Right cardiac atrium (tissue), 5 donors: Measurements from ENCODE around the gene STAT4. TPM values are rescaled to one million over a fixed set of nuclear protein-coding genes. Genes with fewer than 3 reads are reported as not detected.

Experiments
- ATAC-seq, 2 donors: fragments of 200-7000 bp; cut with Tn5 transposase; one replicate each; pipeline versions ENCODE4 v1.8.0 to v1.9.1; 2020; ENCODE audit warnings: moderate library complexity in 2 of 2, mild to moderate bottlenecking in 1 of 2
- DNase-seq, 3 donors: peaks; one replicate each; pipeline ENCODE4 v3.0.0-alpha.2; 2020
- H3K27ac ChIP-seq: one replicate; pipeline ENCODE4 v1.5.1; 2013; ENCODE audit warnings: mild to moderate bottlenecking, low read length, control low read depth, moderate library complexity
- H3K27me3 ChIP-seq: one replicate; pipeline ENCODE4 v1.6.1; 2013; ENCODE audit not compliant: control insufficient read depth, insufficient read depth
- H3K4me1 ChIP-seq: one replicate; pipeline ENCODE4 v1.6.1; 2013; ENCODE audit warnings: low read length; ENCODE audit not compliant: control insufficient read depth, insufficient read depth
- H3K4me3 ChIP-seq: one replicate; pipeline ENCODE4 v1.5.1; 2013; ENCODE audit warnings: low read length, control low read depth
- H3K9me3 ChIP-seq: one replicate; pipeline ENCODE4 v1.6.1; 2013; ENCODE audit warnings: low read length; ENCODE audit not compliant: control insufficient read depth
- WGBS: extraction: QIAGEN DNeasy Blood & Tissue Kit; methylation state at CpG from one replicate; pipeline ENCODE4 v1.1.7; 2013; 5-methylcytosine and 5-hydroxymethylcytosine counted together
- intact Hi-C, 4 donors: fragments of 100-400 bp; cut with DNase I; formaldehyde crosslinking; loops; one replicate each; pipeline versions ENCODE4 v1.11.0 to v1.14.0; 2022 to 2023
- polyA plus RNA-seq: library from polyadenylated mRNA; stranded (reverse); fragments of 200-250 nt; gene quantifications from one replicate; pipeline ENCODE4 v1.2.3, GENCODE V29; 2013
- total RNA-seq, 4 donors: library from RNA; stranded (reverse); fragmentation: NEBNext Ultra II Directional; extraction: Animal tissue kit (Norgen Biotek cat#: 25700); gene quantifications; one replicate each; pipeline ENCODE4 v1.2.1, GENCODE V29; 2021
- donor health status: healthy with polysubstance abuse.
- donor health status: DM: no; HTN: yes; CAD: no.
- donor health status: DM: no; HTN: no; CAD: no.
- donor health status: DM: no; HTN: yes; CAD: no; lungs with severe emphysema.
- donor health status: DM: yes; HTN: yes; CAD: no.

STAT4 gene
- total and polyA plus RNA-seq, 5 donors = 7.0 to 27.0 (median 18.2) TPM

DNA sequence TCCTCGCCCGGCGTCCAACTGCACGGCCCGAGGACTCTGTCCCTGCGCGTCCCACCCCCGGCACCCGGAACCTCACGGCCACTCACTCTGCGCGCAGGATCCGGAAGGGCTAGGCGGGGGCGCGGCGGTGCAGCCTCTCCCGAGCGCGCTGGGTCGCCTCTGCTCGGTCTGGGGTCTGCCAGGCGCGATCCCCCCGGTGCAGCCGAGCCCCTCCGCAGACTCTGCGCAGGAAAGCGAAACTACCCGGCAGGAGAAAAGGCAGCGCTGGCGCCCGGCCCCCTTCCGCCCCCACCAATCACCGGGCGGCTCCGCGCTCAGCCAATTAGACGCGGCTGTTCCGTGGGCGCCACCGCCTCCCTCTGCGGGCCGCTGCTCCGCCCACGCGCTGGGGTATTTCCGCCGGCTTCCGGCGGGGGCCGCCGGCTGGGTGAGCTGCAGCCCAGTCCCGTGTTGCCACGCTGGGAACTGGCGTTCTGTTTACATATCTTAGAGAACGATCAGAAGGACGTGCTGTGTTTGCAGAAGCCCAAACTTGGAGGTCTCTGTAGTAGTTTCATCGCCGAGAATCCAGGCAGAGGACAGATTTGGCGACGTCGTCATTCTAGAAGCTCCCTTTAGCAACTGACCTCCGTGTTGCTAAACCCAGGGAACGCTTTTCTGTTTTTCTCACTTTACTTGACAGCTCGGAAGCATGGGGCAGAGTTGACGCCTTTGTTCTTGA, 136.7 kb downstream of the STAT4 start, which contains the start of gene STAT1:
TSS of gene STAT1 (minus strand) at position 240 of the 721 bp plus-strand sequence. CDS start 4,168 bp downstream, outside the sequence.
- intact Hi-C loops = no loop called here
- Histone ChIP-seq H3K4me1 (peaks cover 6% of the 10 kb centered on the region), H3K27ac (peak within 1 kb of the TSS; percentile 90), H3K9me3 (no peaks in the 10 kb centered on the region), H3K27me3 (no peaks in the 10 kb centered on the region), H3K4me3 (peak within 1 kb of the TSS; percentile 83)
- WGBS = under 1% methylated on average over 68 of the region's 68 CpGs
- ATAC-seq = peak; percentile 97
- DNase-seq = peak; percentile 94 to 98 (median 97)

DNA sequence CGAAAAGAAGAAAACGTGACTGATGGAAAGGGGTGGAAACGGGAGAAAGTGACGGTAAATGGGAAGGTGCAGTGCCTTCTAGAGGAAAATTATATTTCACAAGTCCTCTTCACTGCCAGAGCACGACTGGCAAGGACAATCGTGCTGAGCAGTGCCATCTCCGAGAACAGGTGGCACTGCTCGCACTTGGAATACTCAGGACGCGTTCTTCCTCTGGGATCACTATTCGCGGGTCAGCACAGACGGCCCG, 137.2 kb downstream of the STAT4 start:
- intact Hi-C loops = no loop called here

DNA sequence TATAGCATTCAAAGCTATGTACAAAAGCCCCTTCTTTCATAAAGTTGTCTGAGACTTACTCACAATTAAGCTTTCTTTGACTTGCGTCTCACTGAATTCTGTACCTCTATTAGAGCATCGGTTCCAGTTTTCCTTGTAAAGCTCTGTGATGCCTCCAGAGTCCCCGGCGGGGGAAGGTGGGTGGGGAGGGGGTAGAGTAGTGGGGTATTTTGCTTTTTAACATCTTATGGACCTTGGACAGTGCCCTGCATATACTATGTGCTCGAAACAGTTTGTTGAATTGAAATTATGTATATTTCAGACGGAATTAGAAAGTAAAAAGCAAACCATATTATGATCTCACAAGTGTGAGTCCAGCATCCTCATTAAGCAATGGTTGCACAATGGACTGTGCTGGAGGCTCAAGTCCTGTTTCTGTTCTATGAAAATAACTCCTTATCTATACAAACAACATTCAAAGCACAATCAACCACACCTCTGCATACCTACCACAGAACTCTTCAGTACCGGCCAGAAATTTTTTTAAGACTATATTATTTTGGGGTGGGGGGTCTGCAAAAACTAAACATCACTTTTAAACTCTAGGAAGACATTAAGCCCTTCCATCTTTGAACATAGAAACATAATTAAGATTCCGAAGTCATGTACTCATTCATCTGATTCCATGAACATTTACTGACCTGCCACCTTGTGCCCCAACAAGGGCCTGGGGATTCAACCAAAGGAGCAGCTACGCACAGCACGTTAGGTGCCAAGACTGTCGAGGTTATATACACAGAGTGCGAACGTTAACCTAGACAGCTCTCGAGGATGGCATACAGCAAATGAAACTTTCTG, 137.7 kb downstream of the STAT4 start:
- Histone ChIP-seq H3K4me3 (peak overlapping the region; percentile 83), H3K4me1 (peaks cover 6% of the 10 kb centered on the region), H3K9me3 (no peaks in the 10 kb centered on the region), H3K27ac (peak overlapping the region; percentile 86), H3K27me3 (no peaks in the 10 kb centered on the region)
- no peak for DNase-seq
- WGBS = 28% methylated on average over 14 of the region's 14 CpGs
- ATAC-seq = peak; percentile 9 to 38
- intact Hi-C loops = no loop called here

More for the DNA sequence above, 137.2 kb downstream of the STAT4 start:
- ATAC-seq = no peak
- Histone ChIP-seq H3K4me1 (peaks cover 6% of the 10 kb centered on the region), H3K4me3 (peak overlapping the region; percentile 83), H3K9me3 (no peaks in the 10 kb centered on the region), H3K27ac (peak overlapping the region; percentile 86), H3K27me3 (no peaks in the 10 kb centered on the region)
- no peak for DNase-seq
- WGBS = under 1% methylated on average over 14 of the region's 14 CpGs

DNA sequence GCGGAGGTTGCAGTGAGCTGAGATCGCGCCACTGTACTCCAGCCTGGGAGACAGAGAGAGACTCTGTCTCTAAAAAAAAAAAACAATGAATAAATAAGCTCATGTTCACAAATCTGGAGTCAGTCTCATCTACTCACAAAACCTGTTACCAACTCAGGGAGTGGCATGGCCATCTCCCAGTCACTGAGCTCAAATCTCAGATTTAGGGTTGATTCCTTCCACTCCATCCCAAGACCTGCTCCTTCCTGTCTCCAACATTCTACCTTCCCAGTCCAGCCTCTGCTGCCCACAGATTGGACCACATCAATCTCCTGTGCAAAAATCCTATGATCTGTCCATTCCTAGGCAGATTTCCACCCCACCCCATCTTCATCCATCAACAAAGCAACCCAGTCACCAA, 138.4 kb downstream of the STAT4 start:
- peaks cover 6% of the 10 kb centered on the region for H3K4me1 ChIP-seq
- intact Hi-C loops = no loop called here
- 100% methylated on average over 3 of the region's 3 CpGs for WGBS
- H3K9me3 ChIP-seq = no peaks in the 10 kb centered on the region
- DNase-seq (no peak), ATAC-seq (no peak)
- no peak overlapping the region for H3K27ac ChIP-seq
- no peaks in the 10 kb centered on the region for H3K27me3 ChIP-seq
- peak overlapping the region; percentile 83 for H3K4me3 ChIP-seq

DNA sequence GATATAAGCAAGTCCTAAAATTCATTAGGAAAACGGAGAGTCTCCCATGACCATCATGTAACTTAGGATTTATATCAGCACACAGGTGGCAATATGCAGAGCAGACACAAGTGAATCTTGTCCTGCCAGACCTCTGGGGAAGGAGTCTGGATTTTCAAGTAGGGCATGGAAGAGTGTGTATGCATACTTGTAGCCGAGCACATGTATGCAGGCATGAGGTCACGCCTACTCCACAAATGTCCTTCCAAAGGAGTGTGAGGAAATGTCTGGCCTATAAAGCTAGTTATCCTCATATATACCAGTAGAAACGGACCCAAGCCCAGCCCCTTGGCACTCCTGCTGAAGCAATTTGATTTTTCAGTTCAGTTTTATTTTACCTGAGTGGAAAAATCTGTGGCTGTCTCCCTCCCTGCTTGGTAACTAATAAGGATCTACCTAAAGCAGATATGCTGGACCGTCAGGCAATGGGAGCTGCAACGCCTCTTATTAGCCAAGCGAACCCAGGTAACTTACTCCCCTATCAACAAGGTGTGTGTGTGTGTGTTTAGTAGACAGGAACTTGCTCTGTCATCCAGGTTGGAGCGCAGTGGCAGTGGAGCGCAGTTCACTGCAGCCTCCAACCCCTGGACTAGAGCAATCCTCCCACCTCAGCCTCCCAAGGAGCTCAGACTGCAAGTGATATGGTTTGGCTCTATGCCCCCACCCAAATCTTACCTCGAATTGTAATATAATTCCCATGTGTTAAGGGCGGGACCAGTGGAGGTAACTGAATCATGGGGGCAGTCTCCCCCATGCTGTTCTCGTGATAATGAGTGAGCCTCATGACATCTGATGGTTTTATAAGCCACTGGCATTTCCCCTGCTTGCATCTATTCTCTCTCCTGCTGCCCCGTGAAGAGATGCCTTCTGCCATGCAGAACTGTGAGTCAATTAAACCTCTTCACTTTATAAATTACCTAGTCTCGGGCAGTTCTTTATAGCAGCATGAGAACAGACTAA, 139.6 kb downstream of the STAT4 start:
- intact Hi-C loops = no loop called here
- no peak overlapping the region for H3K4me3 ChIP-seq
- H3K27ac ChIP-seq = no peak overlapping the region
- H3K4me1 ChIP-seq = peaks cover 6% of the 10 kb centered on the region
- H3K9me3 ChIP-seq = no peaks in the 10 kb centered on the region
- no peak for ATAC-seq
- DNase-seq = no peak
- no peaks in the 10 kb centered on the region for H3K27me3 ChIP-seq
- WGBS = 85% methylated on average over 14 of the region's 14 CpGs

DNA sequence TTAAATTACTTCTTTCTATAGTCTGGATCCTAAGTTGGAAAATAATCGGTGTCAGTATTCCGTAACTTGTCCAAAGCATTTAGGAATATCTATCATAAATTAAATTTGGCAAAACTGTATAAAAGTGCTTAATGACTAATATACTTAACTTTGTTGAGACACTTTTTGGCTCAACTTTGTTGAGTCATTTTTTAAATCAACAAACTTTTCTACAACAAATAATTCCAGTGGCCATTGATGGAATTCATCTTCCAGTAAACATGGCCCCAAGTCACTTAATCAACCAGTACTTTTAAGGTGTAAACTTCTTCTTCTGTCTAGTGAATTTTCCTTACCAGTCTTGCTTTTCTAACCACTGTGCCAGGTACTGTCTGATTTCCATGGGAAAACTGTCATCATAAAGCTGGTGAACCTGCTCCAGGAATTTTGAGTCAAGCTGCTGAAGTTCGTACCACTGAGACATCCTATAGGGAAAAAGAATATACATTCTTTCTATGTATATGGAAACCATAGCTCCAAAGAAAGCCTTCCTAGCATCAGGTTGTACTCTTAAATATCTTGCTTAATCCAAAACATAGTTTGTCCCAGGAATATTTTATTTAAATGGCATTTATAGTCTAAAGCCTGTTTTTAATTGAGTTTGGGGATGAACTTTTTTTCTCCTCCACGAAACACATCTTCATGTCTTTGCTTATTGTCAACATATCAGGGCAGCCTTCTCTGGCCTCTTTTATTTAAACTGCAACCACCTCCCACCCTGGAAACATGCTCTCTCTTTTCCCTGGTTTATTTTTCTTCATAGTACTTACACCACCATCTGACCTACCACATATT, 141.0 kb downstream of the STAT4 start:
- intact Hi-C loops = no loop called here
- DNase-seq = no peak
- Histone ChIP-seq H3K4me3 (no peak overlapping the region), H3K27me3 (no peaks in the 10 kb centered on the region), H3K27ac (no peak overlapping the region), H3K9me3 (no peaks in the 10 kb centered on the region), H3K4me1 (peaks cover 6% of the 10 kb centered on the region)
- 95% methylated on average over 4 of the region's 4 CpGs for WGBS
- no peak for ATAC-seq

DNA sequence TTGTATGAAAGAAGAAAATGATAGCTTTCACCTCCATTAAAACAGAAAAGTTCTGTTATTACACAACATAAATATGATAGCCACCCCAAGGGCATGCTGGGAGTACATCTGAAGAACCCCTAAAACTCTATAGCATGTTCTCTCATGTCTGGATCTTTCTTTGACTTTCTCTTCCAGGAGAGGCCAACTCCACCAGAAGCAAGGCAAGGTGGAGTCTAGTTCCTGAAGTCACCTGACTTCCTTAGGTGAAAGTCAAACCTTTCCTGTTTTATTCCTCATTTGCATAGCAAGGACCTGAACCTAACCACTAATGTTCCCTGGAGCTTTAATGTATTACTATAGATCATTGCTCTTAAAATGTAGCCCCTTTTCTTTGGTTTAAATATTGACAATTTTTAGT, 142.5 kb downstream of the STAT4 start:
- Histone ChIP-seq H3K27me3 (no peaks in the 10 kb centered on the region), H3K27ac (no peak overlapping the region), H3K4me1 (peaks cover 4% of the 10 kb centered on the region), H3K4me3 (no peak overlapping the region), H3K9me3 (no peaks in the 10 kb centered on the region)
- intact Hi-C loops = no loop called here
- no peak for ATAC-seq
- no peak for DNase-seq

DNA sequence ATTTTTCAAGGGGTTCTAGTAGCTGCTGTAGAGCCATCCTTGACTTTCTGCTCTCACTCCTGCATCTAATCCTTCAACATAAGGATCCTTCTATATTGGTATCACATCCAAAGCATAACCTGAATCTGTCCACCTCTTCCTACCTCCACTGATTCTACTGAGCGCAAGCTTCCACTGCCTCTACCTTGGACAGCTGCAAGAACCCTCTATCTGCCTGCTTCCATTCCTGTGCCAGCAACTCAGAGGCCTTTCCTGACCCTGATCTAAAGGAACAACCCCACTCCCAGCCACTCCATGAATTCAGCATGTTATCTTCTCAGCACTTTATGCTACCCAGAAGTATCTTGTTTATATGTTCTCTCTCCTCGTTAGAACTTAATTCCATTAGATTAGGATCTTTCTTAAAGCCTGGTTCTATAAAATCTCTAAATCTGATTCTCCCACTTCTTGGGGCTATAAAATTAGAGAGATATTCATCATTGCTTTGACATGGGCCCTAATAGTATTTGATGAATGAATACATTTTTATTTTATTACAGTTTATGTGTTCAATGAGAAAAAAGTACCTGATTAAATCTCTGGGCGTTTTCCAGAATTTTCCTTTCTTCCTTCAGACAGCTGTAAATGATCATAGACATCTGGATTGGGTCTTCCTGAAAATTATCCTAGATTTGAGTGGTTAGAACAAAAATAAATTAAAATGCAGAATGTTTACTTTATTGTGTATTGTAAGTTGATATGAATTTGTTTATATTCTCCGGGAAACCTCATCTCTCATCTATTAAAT, 143.6 kb downstream of the STAT4 start:
- Histone ChIP-seq H3K4me3 (no peak overlapping the region), H3K9me3 (no peaks in the 10 kb centered on the region), H3K27me3 (no peaks in the 10 kb centered on the region), H3K27ac (no peak overlapping the region), H3K4me1 (peaks cover 4% of the 10 kb centered on the region)
- ATAC-seq = no peak
- intact Hi-C loops = no loop called here
- no peak for DNase-seq
- WGBS = 87% methylated on average over 4 of the region's 4 CpGs

DNA sequence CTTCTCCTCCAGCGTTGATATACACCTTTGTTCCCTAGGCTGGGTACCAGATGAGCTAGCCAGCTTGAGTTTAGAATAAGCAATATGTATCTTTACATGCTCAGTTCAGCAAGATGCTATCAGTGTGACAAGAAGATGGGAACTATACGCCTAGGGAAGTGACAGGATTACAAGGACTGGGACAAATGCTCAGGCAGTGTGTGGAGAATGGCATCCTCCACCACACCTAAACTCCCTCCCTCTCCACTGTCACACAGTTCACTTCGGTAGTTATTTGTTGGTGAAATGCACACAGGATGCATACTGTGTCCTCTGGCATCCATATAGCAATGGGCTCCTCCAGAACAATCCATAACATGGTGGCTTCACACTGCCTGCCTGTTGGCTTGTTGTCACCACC, 144.5 kb downstream of the STAT4 start:
- ATAC-seq (no peak), DNase-seq (no peak)
- Histone ChIP-seq H3K4me3 (no peak overlapping the region), H3K9me3 (no peaks in the 10 kb centered on the region), H3K4me1 (peaks cover 2% of the 10 kb centered on the region), H3K27ac (no peak overlapping the region), H3K27me3 (no peaks in the 10 kb centered on the region)
- 95% methylated on average over 3 of the region's 3 CpGs for WGBS
- intact Hi-C loops = no loop called here
